ENCODE results near the gene MRFAP1. TPM values are rescaled to one million over a fixed set of nuclear protein-coding genes. Genes with fewer than 3 reads are reported as not detected.

The MRFAP1 gene
- total and polyA plus RNA-seq, 8 donors = 70.2 to 178 (median 108) TPM

DNA sequence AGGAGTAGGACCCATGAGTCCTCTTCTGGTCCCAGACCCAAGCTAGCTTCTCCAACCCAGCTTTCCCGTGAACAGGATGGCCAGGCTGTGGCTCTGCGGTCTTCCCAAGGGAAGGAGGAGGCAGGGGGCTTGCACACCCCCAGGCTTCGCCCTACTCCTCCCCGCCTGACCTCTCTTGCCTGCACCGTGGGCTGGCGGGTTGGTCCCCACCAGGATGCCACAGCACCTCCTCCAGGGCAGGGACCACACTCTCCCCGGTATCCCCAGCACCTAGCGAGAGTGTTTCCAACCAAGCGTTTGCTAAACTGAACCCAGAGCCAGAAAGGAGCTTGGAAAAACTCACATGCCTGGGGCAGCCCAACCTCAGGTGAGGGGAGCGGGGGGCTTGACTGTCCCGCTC is 44.2 kb downstream of the MRFAP1 start:
- intact Hi-C loops (cut with DNase I) = no loop called here
- ATAC-seq (no peak), FAIRE-seq (no peak), DNase-seq (no peak)
- Histone ChIP-seq H3K27me3 (no peaks in the 10 kb centered on the region), H3K4me1 (no peaks in the 10 kb centered on the region), H3K36me3 (no peaks in the 10 kb centered on the region), H3K9me3 (no peaks in the 10 kb centered on the region), H3K27ac (no peak overlapping the region), H3K4me3 (no peak overlapping the region)
- 83 to 84% methylated on average over 11 of the region's 11 CpGs for WGBS, 2 donors
- no peak for TF ChIP-seq CTCF (IDR thresholded peaks at IDR 0.05)

DNA sequence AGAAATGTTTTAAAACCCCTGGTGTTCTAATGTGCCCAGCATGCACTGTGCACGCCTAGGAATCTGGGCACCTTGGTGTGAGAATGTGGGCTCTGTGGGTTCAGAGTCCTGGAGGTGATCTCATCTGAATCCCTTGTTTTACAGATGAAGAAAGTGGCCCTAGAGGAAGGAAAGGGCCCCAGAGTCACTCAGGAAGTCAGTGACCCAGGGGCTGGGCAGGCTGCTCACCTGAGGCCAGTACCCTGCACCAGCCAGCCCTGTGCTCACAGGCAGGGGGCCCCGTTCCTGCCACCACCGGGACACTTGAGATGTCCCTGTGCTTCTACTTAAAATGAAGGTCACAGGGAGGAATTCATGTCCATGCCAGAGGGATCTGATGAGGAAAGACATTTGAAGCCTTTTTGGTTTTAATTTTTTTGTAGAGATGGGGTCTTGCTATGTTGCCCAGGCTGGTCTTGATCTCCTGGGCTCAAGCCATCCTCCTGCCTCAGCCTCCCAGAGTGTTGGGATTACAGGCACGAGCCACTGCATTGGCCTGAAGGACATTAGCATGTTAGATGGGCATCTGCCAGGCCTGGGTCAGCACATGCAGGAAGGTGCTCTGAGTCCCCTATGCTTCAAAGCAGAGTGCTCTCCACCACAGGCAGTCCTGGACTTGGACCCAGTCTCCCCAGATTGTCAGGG is 45.8 kb downstream of the MRFAP1 start:
- H3K27me3 ChIP-seq = no peaks in the 10 kb centered on the region
- no peaks in the 10 kb centered on the region for H3K9me3 ChIP-seq
- no peak for ATAC-seq
- no peak overlapping the region for H3K4me3 ChIP-seq
- TF ChIP-seq CTCF (IDR thresholded peaks at IDR 0.05) = no peak
- intact Hi-C loops (cut with DNase I) = no loop called here
- no peaks in the 10 kb centered on the region for H3K4me1 ChIP-seq
- no peak for FAIRE-seq
- 64 to 71% methylated on average over 4 of the region's 4 CpGs for WGBS, 2 donors
- H3K27ac ChIP-seq = no peak overlapping the region
- DNase-seq = peak in 1 of 6 donors; percentile 24
- no peaks in the 10 kb centered on the region for H3K36me3 ChIP-seq

GRCh38 chr4:6687947-6688878 is 47.7 kb downstream of the MRFAP1 start:
- TF ChIP-seq CTCF (IDR thresholded peaks at IDR 0.05) = no peak
- H3K4me1 ChIP-seq = no peaks in the 10 kb centered on the region
- ATAC-seq (no peak), DNase-seq (no peak), FAIRE-seq (no peak)
- no peak overlapping the region for H3K4me3 ChIP-seq
- intact Hi-C loops (cut with DNase I) = no loop called here
- no peaks in the 10 kb centered on the region for H3K9me3 ChIP-seq
- no peak overlapping the region for H3K27ac ChIP-seq
- H3K27me3 ChIP-seq = no peaks in the 10 kb centered on the region
- H3K36me3 ChIP-seq = no peaks in the 10 kb centered on the region
- WGBS, 2 donors = 82% methylated on average over 24 of the region's 24 CpGs

GRCh38 chr4:6688879-6689505 is 48.5 kb downstream of the MRFAP1 start:
- no peak for TF ChIP-seq CTCF (IDR thresholded peaks at IDR 0.05)
- Histone ChIP-seq H3K4me3 (peak overlapping the region in 1 of 4 donors; percentile 7), H3K4me1 (no peaks in the 10 kb centered on the region), H3K27me3 (no peaks in the 10 kb centered on the region), H3K36me3 (no peaks in the 10 kb centered on the region), H3K27ac (no peak overlapping the region), H3K9me3 (no peaks in the 10 kb centered on the region)
- no peak for DNase-seq
- WGBS, 2 donors = 45 to 50% methylated on average over 23 of the region's 23 CpGs
- no peak for FAIRE-seq
- intact Hi-C loops (cut with DNase I) = no loop called here
- peak in 3 of 4 donors; percentile 65 to 78 (median 71) for ATAC-seq

Measured in pancreas (tissue), 10 donors.